ENCODE data around the gene PLXND1. TPM values are rescaled to one million over a fixed set of nuclear protein-coding genes. Genes with fewer than 3 reads are reported as not detected.

The PLXND1 gene
- total RNA-seq, 3 donors from 2014 or later (not counting 1 experiment from before 2014, with no cell fraction given): 135 to 214 (median 189) TPM

DNA sequence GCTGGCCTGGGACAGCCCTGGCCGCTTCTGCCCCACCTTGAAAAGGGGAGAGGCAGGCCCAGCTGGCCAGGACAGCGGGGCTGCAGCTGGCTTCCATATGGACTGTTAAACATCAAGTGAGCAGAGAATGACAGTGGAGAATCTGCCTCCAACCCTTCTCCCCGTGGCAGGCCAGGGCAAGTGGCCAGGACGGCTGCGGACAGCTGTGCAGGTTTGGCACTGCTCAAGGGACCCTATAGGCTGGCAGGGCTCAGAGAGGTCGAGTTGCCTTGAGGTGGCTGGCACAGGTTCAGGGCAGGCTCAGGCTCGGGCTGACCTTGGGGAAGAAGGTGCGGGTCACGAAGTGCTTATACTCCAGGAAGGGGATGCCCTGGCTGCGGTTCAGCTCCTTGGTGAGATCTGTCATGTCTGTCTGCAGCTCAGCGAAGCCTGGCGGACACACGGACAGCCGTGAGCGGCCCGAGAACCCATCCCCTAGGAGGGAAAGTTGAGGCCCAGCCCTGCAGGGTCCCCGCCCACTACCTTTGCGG, 39.2 kb downstream of the PLXND1 start:
- Histone ChIP-seq H3K27me3 (ENCODE audit: control insufficient read depth, insufficient read depth, low read length) (no peaks in the 10 kb centered on the region), H3K27ac (ENCODE audit: low read length) (no peak overlapping the region), H3K9me3 (ENCODE audit: control insufficient read depth, insufficient read depth, low read length) (no peaks in the 10 kb centered on the region), H3K4me3 (ENCODE audit: low read length) (no peak overlapping the region), H3K4me1 (ENCODE audit: control insufficient read depth, insufficient read depth, low read length) (peaks cover 39% of the 10 kb centered on the region), H3K36me3 (ENCODE audit: control insufficient read depth, insufficient read depth, low read length) (peaks cover 18% of the 10 kb centered on the region)
- Mint-ChIP-seq H3K9me3 (no peaks in the 10 kb centered on the region), H3K36me3 (no peaks in the 10 kb centered on the region), H3K27ac (peak overlapping the region; percentile 50 to 75), H3K4me3 (peak overlapping the region; percentile 65), H3K27me3 (ENCODE audit: low read depth in 2 of 2) (no peaks in the 10 kb centered on the region), H3K4me1 (peaks cover 45 to 54% of the 10 kb centered on the region in 2 donors)
- WGBS (ENCODE audit: insufficient coverage): 88% methylated on average over 18 of the region's 18 CpGs
- intact Hi-C loops (cut with micrococcal nuclease): no loop called here
- DNase-seq: no peak
- TF ChIP-seq, protein P1, sequence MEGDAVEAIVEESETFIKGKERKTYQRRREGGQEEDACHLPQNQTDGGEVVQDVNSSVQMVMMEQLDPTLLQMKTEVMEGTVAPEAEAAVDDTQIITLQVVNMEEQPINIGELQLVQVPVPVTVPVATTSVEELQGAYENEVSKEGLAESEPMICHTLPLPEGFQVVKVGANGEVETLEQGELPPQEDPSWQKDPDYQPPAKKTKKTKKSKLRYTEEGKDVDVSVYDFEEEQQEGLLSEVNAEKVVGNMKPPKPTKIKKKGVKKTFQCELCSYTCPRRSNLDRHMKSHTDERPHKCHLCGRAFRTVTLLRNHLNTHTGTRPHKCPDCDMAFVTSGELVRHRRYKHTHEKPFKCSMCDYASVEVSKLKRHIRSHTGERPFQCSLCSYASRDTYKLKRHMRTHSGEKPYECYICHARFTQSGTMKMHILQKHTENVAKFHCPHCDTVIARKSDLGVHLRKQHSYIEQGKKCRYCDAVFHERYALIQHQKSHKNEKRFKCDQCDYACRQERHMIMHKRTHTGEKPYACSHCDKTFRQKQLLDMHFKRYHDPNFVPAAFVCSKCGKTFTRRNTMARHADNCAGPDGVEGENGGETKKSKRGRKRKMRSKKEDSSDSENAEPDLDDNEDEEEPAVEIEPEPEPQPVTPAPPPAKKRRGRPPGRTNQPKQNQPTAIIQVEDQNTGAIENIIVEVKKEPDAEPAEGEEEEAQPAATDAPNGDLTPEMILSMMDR (IDR thresholded peaks at IDR 0.05): no peak
- ATAC-seq: peak in 1 of 3 donors; percentile 7

DNA sequence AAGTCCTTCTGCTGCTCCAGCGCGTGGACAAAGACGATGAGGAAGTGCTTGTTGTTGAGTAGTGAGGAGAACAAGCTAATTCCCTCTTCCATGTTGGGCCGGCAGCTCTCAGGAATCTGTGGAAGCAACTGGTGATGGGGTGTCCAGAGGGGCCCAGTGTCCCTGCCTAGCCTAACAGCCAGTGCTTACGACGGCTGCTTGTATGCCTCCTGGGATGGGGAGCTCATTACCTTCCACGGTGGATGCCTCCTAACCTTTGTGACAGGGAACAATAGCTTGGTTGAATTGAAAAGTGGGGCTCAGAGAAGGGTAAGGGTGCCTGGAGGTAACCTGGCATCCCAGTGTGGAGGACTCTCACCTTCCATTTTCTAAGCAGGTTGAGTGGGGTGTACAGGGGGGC, 40.6 kb downstream of the PLXND1 start:
- H3K4me1 ChIP-seq (ENCODE audit: control insufficient read depth, insufficient read depth, low read length): peaks cover 39% of the 10 kb centered on the region
- Mint-ChIP-seq H3K27ac (no peak overlapping the region), H3K4me3 (no peak overlapping the region), H3K4me1 (peaks cover 42 to 51% of the 10 kb centered on the region in 2 donors), H3K36me3 (no peaks in the 10 kb centered on the region), H3K27me3 (ENCODE audit: low read depth in 2 of 2) (no peaks in the 10 kb centered on the region), H3K9me3 (no peaks in the 10 kb centered on the region)
- intact Hi-C loops (cut with micrococcal nuclease): no loop called here
- TF ChIP-seq, protein P1 (IDR thresholded peaks at IDR 0.05): no peak
- ATAC-seq: no peak
- H3K4me3 ChIP-seq (ENCODE audit: low read length): no peak overlapping the region
- no peak for DNase-seq
- no peaks in the 10 kb centered on the region for H3K27me3 ChIP-seq (ENCODE audit: control insufficient read depth, insufficient read depth, low read length)
- 100% methylated on average over 7 of the region's 7 CpGs for WGBS (ENCODE audit: insufficient coverage)
- no peaks in the 10 kb centered on the region for H3K9me3 ChIP-seq (ENCODE audit: control insufficient read depth, insufficient read depth, low read length)
- peaks cover 16% of the 10 kb centered on the region for H3K36me3 ChIP-seq (ENCODE audit: control insufficient read depth, insufficient read depth, low read length)
- H3K27ac ChIP-seq (ENCODE audit: low read length): no peak overlapping the region

DNA sequence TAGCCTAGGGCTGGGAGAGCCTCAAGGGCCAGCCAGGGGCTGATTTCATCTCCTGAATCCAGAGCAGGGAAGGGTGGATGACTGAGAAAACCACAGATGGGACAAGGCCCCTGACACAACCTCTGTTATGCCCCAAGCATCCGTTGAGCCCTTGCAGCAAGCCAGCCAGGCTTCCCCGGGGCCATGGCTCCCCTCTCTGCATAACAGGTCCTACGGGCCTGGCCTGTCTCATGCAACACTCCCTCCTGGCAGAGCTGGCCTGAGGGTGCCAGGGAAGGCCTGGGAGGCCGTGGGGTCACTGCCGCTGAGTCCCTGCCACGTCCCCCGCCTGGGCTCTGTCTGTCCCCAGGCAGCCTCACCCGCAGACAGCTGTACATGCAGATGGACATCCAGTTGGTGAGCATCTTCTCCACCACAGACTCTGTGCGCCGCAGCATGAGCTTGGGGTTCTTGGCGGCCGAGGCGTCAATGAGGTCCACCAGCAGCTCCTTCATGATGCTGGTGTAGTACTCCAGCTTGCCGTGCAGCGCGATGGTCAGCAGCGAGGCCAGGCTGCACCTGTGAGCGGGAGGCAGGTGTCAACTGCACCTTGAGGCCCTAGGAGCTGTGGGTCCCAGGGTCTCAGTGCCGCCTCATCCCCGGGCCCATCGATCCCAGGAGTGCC, 41.4 kb downstream of the PLXND1 start:
- Histone ChIP-seq H3K4me3 (ENCODE audit: low read length) (no peak overlapping the region), H3K4me1 (ENCODE audit: control insufficient read depth, insufficient read depth, low read length) (peaks cover 41% of the 10 kb centered on the region), H3K36me3 (ENCODE audit: control insufficient read depth, insufficient read depth, low read length) (peaks cover 12% of the 10 kb centered on the region), H3K9me3 (ENCODE audit: control insufficient read depth, insufficient read depth, low read length) (no peaks in the 10 kb centered on the region), H3K27me3 (ENCODE audit: control insufficient read depth, insufficient read depth, low read length) (no peaks in the 10 kb centered on the region), H3K27ac (ENCODE audit: low read length) (no peak overlapping the region)
- H3K27ac Mint-ChIP-seq: no peak overlapping the region
- TF ChIP-seq, protein P1 (IDR thresholded peaks at IDR 0.05): no peak
- intact Hi-C loops (cut with micrococcal nuclease): no loop called here
- H3K4me3 Mint-ChIP-seq: no peak overlapping the region
- 96% methylated on average over 21 of the region's 21 CpGs for WGBS (ENCODE audit: insufficient coverage)
- DNase-seq (no peak), ATAC-seq (no peak)
- H3K4me1 Mint-ChIP-seq: peaks cover 46 to 53% of the 10 kb centered on the region in 2 donors
- H3K36me3 Mint-ChIP-seq: no peaks in the 10 kb centered on the region
- H3K27me3 Mint-ChIP-seq (ENCODE audit: low read depth in 2 of 2): peaks cover 0 to 3% of the 10 kb centered on the region in 2 donors
- H3K9me3 Mint-ChIP-seq: no peaks in the 10 kb centered on the region
